ENCODE measurements around the gene CCDC154. TPM values are rescaled to one million over a fixed set of nuclear protein-coding genes. Genes with fewer than 3 reads are reported as not detected.

CCDC154 gene
- total and polyA plus RNA-seq, 2 donors (not counting 1 experiment from before 2014, with no cell fraction given) = 12.4 to 22.9 TPM

DNA sequence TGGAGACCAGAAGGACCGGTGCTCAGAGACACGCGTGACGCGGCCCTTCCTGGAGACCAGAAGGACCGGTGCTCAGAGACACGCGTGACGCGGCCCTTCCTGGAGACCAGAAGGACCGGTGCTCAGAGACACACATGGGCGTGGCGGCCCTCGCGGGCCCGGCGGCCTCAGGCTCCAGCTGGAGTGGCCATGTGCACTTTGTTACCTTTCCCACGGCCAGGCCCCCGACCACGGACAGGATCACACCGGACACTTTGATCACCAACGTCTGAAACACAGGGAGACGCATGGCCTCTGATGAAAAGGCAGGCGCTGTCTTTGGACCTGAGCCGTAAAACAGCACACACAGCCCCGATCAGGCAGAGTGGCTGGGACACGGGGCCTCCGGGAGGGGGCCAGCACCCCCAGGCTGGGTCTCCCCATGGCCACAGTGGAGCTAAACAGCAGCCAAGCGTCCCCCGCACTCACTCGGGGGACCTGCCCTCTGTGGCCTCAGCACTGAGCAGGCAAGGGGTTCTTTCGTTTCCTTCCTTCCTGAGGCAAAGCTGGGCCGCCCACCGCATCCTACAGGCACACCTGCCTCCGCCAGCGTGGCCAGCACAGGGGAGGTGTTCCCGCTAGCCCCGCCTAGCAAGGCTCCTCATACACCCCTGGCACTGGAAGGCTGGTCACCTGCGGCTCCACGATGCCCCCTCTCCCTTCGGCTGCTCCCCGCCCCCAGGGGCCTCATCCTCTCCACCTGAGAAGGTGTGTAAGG is 13.3 kb upstream of the CCDC154 start:
- intact Hi-C loops (cut with micrococcal nuclease) = loop anchor here (1.0 to 2.0 kb wide), 2 partner anchors 18 to 35 kb away; partner anchors contain the start of genes CLCN7 and TELO2
- H3K27ac ChIP-seq (ENCODE audit: low read length in 2 of 2) = peak overlapping the region; percentile 98

More for the DNA sequence above, 13.3 kb upstream of the CCDC154 start:
- TF ChIP-seq, protein P1, sequence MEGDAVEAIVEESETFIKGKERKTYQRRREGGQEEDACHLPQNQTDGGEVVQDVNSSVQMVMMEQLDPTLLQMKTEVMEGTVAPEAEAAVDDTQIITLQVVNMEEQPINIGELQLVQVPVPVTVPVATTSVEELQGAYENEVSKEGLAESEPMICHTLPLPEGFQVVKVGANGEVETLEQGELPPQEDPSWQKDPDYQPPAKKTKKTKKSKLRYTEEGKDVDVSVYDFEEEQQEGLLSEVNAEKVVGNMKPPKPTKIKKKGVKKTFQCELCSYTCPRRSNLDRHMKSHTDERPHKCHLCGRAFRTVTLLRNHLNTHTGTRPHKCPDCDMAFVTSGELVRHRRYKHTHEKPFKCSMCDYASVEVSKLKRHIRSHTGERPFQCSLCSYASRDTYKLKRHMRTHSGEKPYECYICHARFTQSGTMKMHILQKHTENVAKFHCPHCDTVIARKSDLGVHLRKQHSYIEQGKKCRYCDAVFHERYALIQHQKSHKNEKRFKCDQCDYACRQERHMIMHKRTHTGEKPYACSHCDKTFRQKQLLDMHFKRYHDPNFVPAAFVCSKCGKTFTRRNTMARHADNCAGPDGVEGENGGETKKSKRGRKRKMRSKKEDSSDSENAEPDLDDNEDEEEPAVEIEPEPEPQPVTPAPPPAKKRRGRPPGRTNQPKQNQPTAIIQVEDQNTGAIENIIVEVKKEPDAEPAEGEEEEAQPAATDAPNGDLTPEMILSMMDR (IDR thresholded peaks at IDR 0.05) = no peak
- TF ChIP-seq EZH2 (IDR thresholded peaks at IDR 0.05; ENCODE audit: borderline replicate concordance, insufficient read depth, low read depth, low read length, poor library complexity, severe bottlenecking) = no peak
- Histone ChIP-seq H4K20me1 (ENCODE audit: control insufficient read depth, insufficient read depth, low read length, poor library complexity, severe bottlenecking) (no peaks in the 10 kb centered on the region), H3K27me3 (replicated peaks in 1 of 4; ENCODE audit: control extremely low read depth in 1 of 4, control insufficient read depth in 3 of 4, insufficient read depth in 4 of 4, low read length in 3 of 4) (no peaks in the 10 kb centered on the region), H3K4me3 (ENCODE audit: control extremely low read depth in 1 of 5, extremely low read depth in 1 of 5, insufficient read depth in 1 of 5, low read depth in 2 of 5, low read length in 4 of 5) (peak overlapping the region in 3 of 5 experiments; percentile 38 to 51 (median 50)), H3K79me2 (ENCODE audit: control insufficient read depth, insufficient read depth, low read length) (peaks cover 74% of the 10 kb centered on the region), H3K36me3 (replicated peaks in 1 of 2; ENCODE audit: control extremely low read depth in 1 of 2, control insufficient read depth in 1 of 2, extremely low read depth in 1 of 2, insufficient read depth in 2 of 2, low read length in 1 of 2) (peaks cover 0 to 70% of the 10 kb centered on the region in 2 experiments), H3K4me2 (replicated peaks; ENCODE audit: low read depth, low read length, poor library complexity, severe bottlenecking) (peak overlapping the region; percentile 70), H3K4me1 (ENCODE audit: control insufficient read depth in 2 of 2, insufficient read depth in 2 of 2, low read length in 2 of 2) (peaks cover 31 to 34% of the 10 kb centered on the region in 2 donors), H2AFZ (ENCODE audit: insufficient read depth, low read depth, low read length, poor library complexity, severe bottlenecking) (no peak overlapping the region), H3K9me3 (ENCODE audit: control extremely low read depth in 1 of 3, control insufficient read depth in 2 of 3, insufficient read depth in 1 of 3, low read length in 2 of 3) (peaks cover 0 to 3% (median 0%) of the 10 kb centered on the region in 3 donors), H3K9ac (ENCODE audit: low read length) (peak overlapping the region; percentile 65)
- 77% methylated on average over 32 of the region's 42 CpGs for WGBS (ENCODE audit: insufficient coverage)
- Mint-ChIP-seq H3K9me3 (ENCODE audit: insufficient read depth) (no peaks in the 10 kb centered on the region), H3K4me1 (peaks cover 28% of the 10 kb centered on the region), H3K27ac (peak overlapping the region; percentile 97), H3K27me3 (no peaks in the 10 kb centered on the region), H3K4me3 (peak overlapping the region; percentile 81)
- ATAC-seq (ENCODE audit: low read depth) (no peak), DNase-seq (peak; percentile 52)
- POLR2A ChIA-PET = interaction anchor here (2.6 kb wide), 1 partner anchor 37 kb away, joined by 13 read pairs; the partner anchor contains the start of gene UQCC4
- CTCF ChIA-PET = interaction anchor here (0.6 to 1.1 kb wide), 3 partner anchors 17 to 87 kb away, joined by 3 to 5 read pairs (median 3); no protein-coding TSS in a partner anchor
